ENCODE data around the gene XBP1.

Gene XBP1

GRCh38 chr22:28788601-28789000 is 11.8 kb downstream of the XBP1 start:
- Histone ChIP-seq H3K79me2 (ENCODE audit: insufficient read depth, low read length) (no peaks in the 10 kb centered on the region), H3K27ac (ENCODE audit: low read depth, low read length) (no peak overlapping the region), H3K9me2 (replicated peaks; ENCODE audit: insufficient read depth, low read length) (no peaks in the 10 kb centered on the region), H3K36me3 (ENCODE audit: low read length) (peaks cover 27% of the 10 kb centered on the region), H3F3A (ENCODE audit: insufficient read depth) (peaks cover 9% of the 10 kb centered on the region), H3K9me3 (ENCODE audit: insufficient read depth, low read length) (no peaks in the 10 kb centered on the region), H3K4me3 (ENCODE audit: insufficient read depth, low read length, poor library complexity, severe bottlenecking) (no peak overlapping the region), H3K9ac (ENCODE audit: low read length) (no peak overlapping the region), H3K4me2 (ENCODE audit: low read depth, low read length, poor library complexity, severe bottlenecking) (no peak overlapping the region), H3K27me3 (ENCODE audit: low read length) (no peaks in the 10 kb centered on the region), H2AFZ (ENCODE audit: low read depth, low read length, severe bottlenecking) (no peak overlapping the region), H4K20me1 (ENCODE audit: low read depth, low read length) (peaks cover 17% of the 10 kb centered on the region; the same call in 1 of the 2 replicates)
- TF ChIP-seq EZH2phosphoT487 (conservative IDR thresholded peaks at IDR 0.05; ENCODE audit: low read length) (no peak), CTCF (IDR thresholded peaks at IDR 0.05; ENCODE audit: insufficient read depth, low read length, poor library complexity, severe bottlenecking) (no peak)

GRCh38 chr22:28783786-28784671 is 16.3 kb downstream of the XBP1 start:
- no peak for TF ChIP-seq EZH2phosphoT487 (conservative IDR thresholded peaks at IDR 0.05; ENCODE audit: low read length)
- no peak for TF ChIP-seq CTCF (IDR thresholded peaks at IDR 0.05; ENCODE audit: insufficient read depth, low read length, poor library complexity, severe bottlenecking)
- H3K79me2 ChIP-seq (ENCODE audit: insufficient read depth, low read length) = peaks cover 8% of the 10 kb centered on the region
- peaks cover 29% of the 10 kb centered on the region for H3K36me3 ChIP-seq (ENCODE audit: low read length)

GRCh38 chr22:28780296-28780695 is 20.1 kb downstream of the XBP1 start:
- Histone ChIP-seq H4K20me1 (ENCODE audit: low read depth, low read length) (peaks cover 6% of the 10 kb centered on the region; the same call in 1 of the 2 replicates), H3K9me3 (ENCODE audit: insufficient read depth, low read length) (no peaks in the 10 kb centered on the region), H2AFZ (ENCODE audit: low read depth, low read length, severe bottlenecking) (no peak overlapping the region), H3F3A (ENCODE audit: insufficient read depth) (no peaks in the 10 kb centered on the region), H3K27ac (ENCODE audit: low read depth, low read length) (no peak overlapping the region), H3K27me3 (ENCODE audit: low read length) (no peaks in the 10 kb centered on the region), H3K4me3 (ENCODE audit: insufficient read depth, low read length, poor library complexity, severe bottlenecking) (no peak overlapping the region), H3K9me2 (replicated peaks; ENCODE audit: insufficient read depth, low read length) (no peaks in the 10 kb centered on the region), H3K4me2 (ENCODE audit: low read depth, low read length, poor library complexity, severe bottlenecking) (no peak overlapping the region), H3K9ac (ENCODE audit: low read length) (no peak overlapping the region), H3K36me3 (ENCODE audit: low read length) (peaks cover 7% of the 10 kb centered on the region; the same call in 1 of the 2 replicates), H3K79me2 (ENCODE audit: insufficient read depth, low read length) (peaks cover 23% of the 10 kb centered on the region)
- no peak for TF ChIP-seq EZH2phosphoT487 (conservative IDR thresholded peaks at IDR 0.05; ENCODE audit: low read length)
- TF ChIP-seq CTCF (IDR thresholded peaks at IDR 0.05; ENCODE audit: insufficient read depth, low read length, poor library complexity, severe bottlenecking) = no peak

More at GRCh38 chr22:28783786-28784671, 16.3 kb downstream of the XBP1 start:
- Histone ChIP-seq H4K20me1 (ENCODE audit: low read depth, low read length) (peaks cover 8% of the 10 kb centered on the region; the same call in 1 of the 2 replicates), H2AFZ (ENCODE audit: low read depth, low read length, severe bottlenecking) (no peak overlapping the region), H3K4me2 (ENCODE audit: low read depth, low read length, poor library complexity, severe bottlenecking) (no peak overlapping the region), H3K9ac (ENCODE audit: low read length) (no peak overlapping the region), H3F3A (ENCODE audit: insufficient read depth) (no peaks in the 10 kb centered on the region), H3K27ac (ENCODE audit: low read depth, low read length) (no peak overlapping the region), H3K9me3 (ENCODE audit: insufficient read depth, low read length) (no peaks in the 10 kb centered on the region), H3K27me3 (ENCODE audit: low read length) (no peaks in the 10 kb centered on the region), H3K4me3 (ENCODE audit: insufficient read depth, low read length, poor library complexity, severe bottlenecking) (no peak overlapping the region), H3K9me2 (replicated peaks; ENCODE audit: insufficient read depth, low read length) (no peaks in the 10 kb centered on the region)
